HEK293 (cell line): ENCODE measurements around the gene TRDMT1.
A peak's percentile ranks its signal among the peaks of the same experiment; 100 is the strongest.

ENCODE experiments used
- FEZF1 ChIP-seq: fragments of 450-650 bp; formaldehyde crosslinking; IDR thresholded peaks from 2 replicates; pipeline ENCODE4 v1.5.1; 2016; ENCODE audit warnings: missing biosample characterization, missing genetic modification characterization
- GLIS2 ChIP-seq: fragments of 450-650 bp; formaldehyde crosslinking; IDR thresholded peaks from 2 replicates; pipeline ENCODE4 v1.5.1; 2016; ENCODE audit warnings: missing biosample characterization, missing genetic modification characterization
- KLF16 ChIP-seq: fragments of 450-650 bp; formaldehyde crosslinking; IDR thresholded peaks from 2 replicates; pipeline ENCODE4 v1.5.1; 2017; ENCODE audit warnings: missing biosample characterization, missing genetic modification characterization
- KLF17 ChIP-seq: fragments of 450-650 bp; formaldehyde crosslinking; IDR thresholded peaks from 2 replicates; pipeline ENCODE4 v1.5.1; 2016; ENCODE audit warnings: missing biosample characterization, missing genetic modification characterization
- KLF8 ChIP-seq: fragments of 450-650 bp; formaldehyde crosslinking; IDR thresholded peaks from 2 replicates; pipeline ENCODE4 v1.5.1; 2016; ENCODE audit warnings: missing biosample characterization, missing genetic modification characterization
- MEIS1 ChIP-seq: sonication (generic); formaldehyde crosslinking; IDR thresholded peaks from 2 replicates; pipeline ENCODE4 v1.8.1; 2022; ENCODE audit warnings: missing genetic modification reagents, mild to moderate bottlenecking, borderline replicate concordance
- RBAK ChIP-seq: fragments of 450-650 bp; formaldehyde crosslinking; IDR thresholded peaks from 2 replicates; pipeline ENCODE4 v1.5.1; 2016; ENCODE audit warnings: missing biosample characterization, missing genetic modification characterization
- SALL2 ChIP-seq: fragments of 450-650 bp; formaldehyde crosslinking; IDR thresholded peaks from 2 replicates; pipeline ENCODE4 v1.5.0; 2017; ENCODE audit warnings: missing biosample characterization, mild to moderate bottlenecking, missing genetic modification characterization, borderline replicate concordance
- SP2 ChIP-seq: fragments of 450-650 bp; formaldehyde crosslinking; IDR thresholded peaks from 2 replicates; pipeline ENCODE4 v1.5.1; 2016; ENCODE audit warnings: missing biosample characterization, missing genetic modification characterization
- SP7 ChIP-seq: fragments of 450-650 bp; formaldehyde crosslinking; IDR thresholded peaks from 2 replicates; pipeline ENCODE4 v1.5.1; 2016; ENCODE audit warnings: missing biosample characterization, missing genetic modification characterization
- WT1 ChIP-seq: fragments of 450-650 bp; formaldehyde crosslinking; IDR thresholded peaks from 2 replicates; pipeline ENCODE4 v1.5.1; 2016; ENCODE audit warnings: missing biosample characterization, missing genetic modification characterization
- ZEB2 ChIP-seq: fragments of 450-650 bp; formaldehyde crosslinking; IDR thresholded peaks from 2 replicates; pipeline ENCODE4 v1.5.1; 2016; ENCODE audit warnings: missing biosample characterization, missing genetic modification characterization
- ZFHX2 ChIP-seq: fragments of 450-650 bp; formaldehyde crosslinking; conservative IDR thresholded peaks from 2 replicates; pipeline ENCODE4 v1.5.1; 2016; ENCODE audit warnings: missing biosample characterization, missing genetic modification characterization
- ZNF132 ChIP-seq: fragments of 450-650 bp; formaldehyde crosslinking; IDR thresholded peaks from 2 replicates; pipeline ENCODE4 v1.5.1; 2017; ENCODE audit warnings: missing biosample characterization, missing genetic modification characterization, borderline replicate concordance
- ZNF146 ChIP-seq: fragments of 450-650 bp; formaldehyde crosslinking; IDR thresholded peaks from 2 replicates; pipeline ENCODE4 v1.5.1; 2016; ENCODE audit warnings: missing biosample characterization, missing genetic modification characterization
- ZNF175 ChIP-seq: fragments of 450-650 bp; formaldehyde crosslinking; IDR thresholded peaks from 2 replicates; pipeline ENCODE4 v1.5.1; 2016; ENCODE audit warnings: missing biosample characterization, missing genetic modification characterization
- ZNF211 ChIP-seq: fragments of 450-650 bp; formaldehyde crosslinking; IDR thresholded peaks from 2 replicates; pipeline ENCODE4 v1.5.1; 2016; ENCODE audit warnings: low read depth, missing biosample characterization, missing genetic modification characterization
- ZNF266 ChIP-seq: fragments of 450-650 bp; formaldehyde crosslinking; IDR thresholded peaks from 2 replicates; pipeline ENCODE4 v1.5.1; 2016; ENCODE audit warnings: missing biosample characterization, missing genetic modification characterization, low read depth
- ZNF335 ChIP-seq: fragments of 450-650 bp; formaldehyde crosslinking; conservative IDR thresholded peaks from 2 replicates; pipeline ENCODE4 v1.5.1; 2016; ENCODE audit warnings: missing biosample characterization, missing genetic modification characterization
- ZNF350 ChIP-seq: fragments of 450-650 bp; formaldehyde crosslinking; IDR thresholded peaks from 2 replicates; pipeline ENCODE4 v1.5.0; 2017; ENCODE audit warnings: missing biosample characterization, mild to moderate bottlenecking, missing genetic modification characterization
- ZNF404 ChIP-seq: fragments of 450-650 bp; formaldehyde crosslinking; IDR thresholded peaks from 2 replicates; pipeline ENCODE4 v1.5.1; 2017; ENCODE audit warnings: missing biosample characterization, missing genetic modification characterization
- ZNF426 ChIP-seq: fragments of 450-650 bp; formaldehyde crosslinking; IDR thresholded peaks from 2 replicates; pipeline ENCODE4 v1.5.1; 2017; ENCODE audit warnings: missing biosample characterization, missing genetic modification characterization, mild to moderate bottlenecking, inconsistent platforms, moderate library complexity
- ZNF529 ChIP-seq: fragments of 450-650 bp; formaldehyde crosslinking; IDR thresholded peaks from 2 replicates; pipeline ENCODE4 v1.5.1; 2017; ENCODE audit warnings: missing genetic modification characterization, missing biosample characterization; ENCODE audit not compliant: insufficient replicate concordance
- ZNF558 ChIP-seq: fragments of 450-650 bp; formaldehyde crosslinking; IDR thresholded peaks from 2 replicates; pipeline ENCODE4 v1.5.1; 2016; ENCODE audit warnings: missing biosample characterization, missing genetic modification characterization
- ZNF585B ChIP-seq: fragments of 450-650 bp; formaldehyde crosslinking; IDR thresholded peaks from 2 replicates; pipeline ENCODE4 v1.5.1; 2016; ENCODE audit warnings: missing biosample characterization, missing genetic modification characterization
- ZNF626 ChIP-seq: fragments of 450-650 bp; sonication (Bioruptor Pico); formaldehyde crosslinking; IDR thresholded peaks from 2 replicates; pipeline ENCODE4 v1.5.1; 2018; ENCODE audit warnings: missing biosample characterization, missing genetic modification characterization, inconsistent platforms
- ZNF670 ChIP-seq: fragments of 450-650 bp; formaldehyde crosslinking; IDR thresholded peaks from 2 replicates; pipeline ENCODE4 v1.5.1; 2016; ENCODE audit warnings: missing biosample characterization, missing genetic modification characterization, low read depth
- ZNF768 ChIP-seq: fragments of 450-650 bp; formaldehyde crosslinking; IDR thresholded peaks from 2 replicates; pipeline ENCODE4 v1.5.1; 2018; ENCODE audit warnings: missing biosample characterization, mild to moderate bottlenecking, missing genetic modification characterization
- ZSCAN16 ChIP-seq: fragments of 450-650 bp; formaldehyde crosslinking; IDR thresholded peaks from 2 replicates; pipeline ENCODE4 v1.5.1; 2016; ENCODE audit warnings: missing biosample characterization, missing genetic modification characterization
- ZXDB ChIP-seq: fragments of 450-650 bp; formaldehyde crosslinking; IDR thresholded peaks from 2 replicates; pipeline ENCODE4 v1.5.1; 2016; ENCODE audit warnings: missing biosample characterization, missing genetic modification characterization
- TF ChIP-seq, protein P1 (sequence below): fragments of 450-650 bp; formaldehyde crosslinking; IDR thresholded peaks from 2 replicates; pipeline ENCODE4 v1.5.1; 2017; ENCODE audit warnings: missing biosample characterization, missing genetic modification characterization
- TF ChIP-seq, protein P2 (sequence below): fragments of 450-650 bp; formaldehyde crosslinking; IDR thresholded peaks from 2 replicates; pipeline ENCODE4 v1.5.1; 2017; ENCODE audit warnings: missing biosample characterization, mild to moderate bottlenecking, missing genetic modification characterization, moderate library complexity
- TF ChIP-seq, protein P3 (sequence below): fragments of 450-650 bp; formaldehyde crosslinking; IDR thresholded peaks from 2 replicates; pipeline ENCODE4 v1.5.1; 2016; ENCODE audit warnings: missing biosample characterization, missing genetic modification characterization, low read depth
- TF ChIP-seq, protein P4 (sequence below): fragments of 450-650 bp; formaldehyde crosslinking; IDR thresholded peaks from 2 replicates; pipeline ENCODE4 v1.5.1; 2016; ENCODE audit warnings: missing biosample characterization, missing genetic modification characterization, borderline replicate concordance

The TRDMT1 gene

GRCh38 chr10:17228091-17229015 lies 26.9 kb upstream of the TRDMT1 start, which contains the start of gene VIM (continued):
- TF ChIP-seq FEZF1 (tag by site-specific recombination) = peak; percentile 66; the same call in 1 of the 2 replicates
- TF ChIP-seq ZEB2 = peak; percentile 99
- TF ChIP-seq, protein P1, sequence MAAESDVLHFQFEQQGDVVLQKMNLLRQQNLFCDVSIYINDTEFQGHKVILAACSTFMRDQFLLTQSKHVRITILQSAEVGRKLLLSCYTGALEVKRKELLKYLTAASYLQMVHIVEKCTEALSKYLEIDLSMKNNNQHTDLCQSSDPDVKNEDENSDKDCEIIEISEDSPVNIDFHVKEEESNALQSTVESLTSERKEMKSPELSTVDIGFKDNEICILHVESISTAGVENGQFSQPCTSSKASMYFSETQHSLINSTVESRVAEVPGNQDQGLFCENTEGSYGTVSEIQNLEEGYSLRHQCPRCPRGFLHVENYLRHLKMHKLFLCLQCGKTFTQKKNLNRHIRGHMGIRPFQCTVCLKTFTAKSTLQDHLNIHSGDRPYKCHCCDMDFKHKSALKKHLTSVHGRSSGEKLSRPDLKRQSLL (tag by site-specific recombination) = no peak; the same call in 1 of the 2 replicates
- peak; percentile 98 for TF ChIP-seq KLF8 (tag by site-specific recombination)
- no peak for TF ChIP-seq ZNF350 (tag by site-specific recombination)
- TF ChIP-seq SP2 (tag by site-specific recombination) = peak; percentile 62
- no peak for TF ChIP-seq ZNF670 (tag by site-specific recombination)
- no peak for TF ChIP-seq RBAK (tag by site-specific recombination)
- TF ChIP-seq, protein P2, sequence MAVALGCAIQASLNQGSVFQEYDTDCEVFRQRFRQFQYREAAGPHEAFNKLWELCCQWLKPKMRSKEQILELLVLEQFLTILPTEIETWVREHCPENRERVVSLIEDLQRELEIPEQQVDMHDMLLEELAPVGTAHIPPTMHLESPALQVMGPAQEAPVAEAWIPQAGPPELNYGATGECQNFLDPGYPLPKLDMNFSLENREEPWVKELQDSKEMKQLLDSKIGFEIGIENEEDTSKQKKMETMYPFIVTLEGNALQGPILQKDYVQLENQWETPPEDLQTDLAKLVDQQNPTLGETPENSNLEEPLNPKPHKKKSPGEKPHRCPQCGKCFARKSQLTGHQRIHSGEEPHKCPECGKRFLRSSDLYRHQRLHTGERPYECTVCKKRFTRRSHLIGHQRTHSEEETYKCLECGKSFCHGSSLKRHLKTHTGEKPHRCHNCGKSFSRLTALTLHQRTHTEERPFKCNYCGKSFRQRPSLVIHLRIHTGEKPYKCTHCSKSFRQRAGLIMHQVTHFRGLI (tag by site-specific recombination) = no peak; the same call in 1 of the 2 replicates
- TF ChIP-seq ZNF335 (tag by site-specific recombination) = peak; percentile 97
- TF ChIP-seq ZNF585B = no peak
- no peak for TF ChIP-seq ZNF266 (tag by site-specific recombination)
- TF ChIP-seq ZNF211 (tag by site-specific recombination) = no peak
- TF ChIP-seq ZNF132 (tag by site-specific recombination) = no peak
- peak; percentile 60; the same call in 1 of the 2 replicates for TF ChIP-seq ZNF146
- TF ChIP-seq, protein P3, sequence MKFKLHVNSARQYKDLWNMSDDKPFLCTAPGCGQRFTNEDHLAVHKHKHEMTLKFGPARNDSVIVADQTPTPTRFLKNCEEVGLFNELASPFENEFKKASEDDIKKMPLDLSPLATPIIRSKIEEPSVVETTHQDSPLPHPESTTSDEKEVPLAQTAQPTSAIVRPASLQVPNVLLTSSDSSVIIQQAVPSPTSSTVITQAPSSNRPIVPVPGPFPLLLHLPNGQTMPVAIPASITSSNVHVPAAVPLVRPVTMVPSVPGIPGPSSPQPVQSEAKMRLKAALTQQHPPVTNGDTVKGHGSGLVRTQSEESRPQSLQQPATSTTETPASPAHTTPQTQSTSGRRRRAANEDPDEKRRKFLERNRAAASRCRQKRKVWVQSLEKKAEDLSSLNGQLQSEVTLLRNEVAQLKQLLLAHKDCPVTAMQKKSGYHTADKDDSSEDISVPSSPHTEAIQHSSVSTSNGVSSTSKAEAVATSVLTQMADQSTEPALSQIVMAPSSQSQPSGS = no peak
- no peak for TF ChIP-seq ZNF404 (tag by site-specific recombination)
- TF ChIP-seq ZFHX2 (tag by site-specific recombination) = no peak; the same call in 1 of the 2 replicates
- TF ChIP-seq WT1 (tag by site-specific recombination) = peak; percentile 82
- no peak for TF ChIP-seq ZNF529
- TF ChIP-seq ZNF626 (tag by site-specific recombination) = peak; percentile 9; the same call in 1 of the 2 replicates
- no peak; the same call in 1 of the 2 replicates for TF ChIP-seq MEIS1
- TF ChIP-seq ZNF175 (tag by site-specific recombination) = no peak
- TF ChIP-seq, protein P4, sequence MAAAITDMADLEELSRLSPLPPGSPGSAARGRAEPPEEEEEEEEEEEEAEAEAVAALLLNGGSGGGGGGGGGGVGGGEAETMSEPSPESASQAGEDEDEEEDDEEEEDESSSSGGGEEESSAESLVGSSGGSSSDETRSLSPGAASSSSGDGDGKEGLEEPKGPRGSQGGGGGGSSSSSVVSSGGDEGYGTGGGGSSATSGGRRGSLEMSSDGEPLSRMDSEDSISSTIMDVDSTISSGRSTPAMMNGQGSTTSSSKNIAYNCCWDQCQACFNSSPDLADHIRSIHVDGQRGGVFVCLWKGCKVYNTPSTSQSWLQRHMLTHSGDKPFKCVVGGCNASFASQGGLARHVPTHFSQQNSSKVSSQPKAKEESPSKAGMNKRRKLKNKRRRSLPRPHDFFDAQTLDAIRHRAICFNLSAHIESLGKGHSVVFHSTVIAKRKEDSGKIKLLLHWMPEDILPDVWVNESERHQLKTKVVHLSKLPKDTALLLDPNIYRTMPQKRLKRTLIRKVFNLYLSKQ (tag by site-specific recombination) = no peak
- peak; percentile 89 for TF ChIP-seq GLIS2
- TF ChIP-seq ZNF426 = no peak
- TF ChIP-seq ZNF768 = no peak
- peak; percentile 63; the same call in 1 of the 2 replicates for TF ChIP-seq ZNF558
- peak; percentile 94 for TF ChIP-seq SP7 (tag by site-specific recombination)
- 0 out of 2 replicates have a peak, but pooled peaks have one; percentile 25 for TF ChIP-seq ZSCAN16 (tag by site-specific recombination)
- peak; percentile 96 for TF ChIP-seq ZXDB (tag by site-specific recombination)
- peak; percentile 94 for TF ChIP-seq KLF16 (tag by site-specific recombination)
- TF ChIP-seq KLF17 = peak; percentile 91
- TF ChIP-seq SALL2 (tag by site-specific recombination) = no peak
